Mesothelial cell of epicardium (in vitro differentiated cells): ENCODE measurements around the gene ENTPD6. TPM values are rescaled to one million over a fixed set of nuclear protein-coding genes. Genes with fewer than 3 reads are reported as not detected.

Source experiments
- DNase-seq, 2 experiments: peaks; one replicate each; pipeline ENCODE4 v3.0.0; 2021; ENCODE audit warnings: low spot score in 2 of 2; ENCODE audit not compliant: unreplicated experiment in 2 of 2
- H3K27ac Mint-ChIP-seq: 2 replicates; pipeline ENCODE4 v1.8.0; 2021; ENCODE audit warnings: mixed read lengths
- H3K27me3 Mint-ChIP-seq: 2 replicates; pipeline ENCODE4 v1.8.0; 2021; ENCODE audit warnings: low read depth, mixed read lengths
- H3K36me3 Mint-ChIP-seq: 2 replicates; pipeline ENCODE4 v1.8.0; 2021; ENCODE audit warnings: mixed read lengths
- H3K4me1 Mint-ChIP-seq: 2 replicates; pipeline ENCODE4 v1.8.0; 2021; ENCODE audit warnings: mixed read lengths
- H3K4me3 Mint-ChIP-seq: 2 replicates; pipeline ENCODE4 v1.8.0; 2021; ENCODE audit warnings: mild to moderate bottlenecking, moderate library complexity, mixed read lengths
- H3K9me3 Mint-ChIP-seq: 2 replicates; pipeline ENCODE4 v1.8.0; 2021; ENCODE audit warnings: mixed read lengths
- total RNA-seq: library from RNA; stranded (reverse); gene quantifications from 3 replicates; pipeline ENCODE4 v1.2.1, GENCODE V29; 2021
- TF ChIP-seq, protein P1 (sequence below): fragments of 200-600 bp; sonication (generic); IDR thresholded peaks from one replicate; pipeline ENCODE4 v1.5.0; 2021; ENCODE audit warnings: antibody characterized with exemption; ENCODE audit not compliant: unreplicated experiment

The ENTPD6 gene
- total RNA-seq, 1 donor from 2014 or later, result 59.3 TPM

DNA sequence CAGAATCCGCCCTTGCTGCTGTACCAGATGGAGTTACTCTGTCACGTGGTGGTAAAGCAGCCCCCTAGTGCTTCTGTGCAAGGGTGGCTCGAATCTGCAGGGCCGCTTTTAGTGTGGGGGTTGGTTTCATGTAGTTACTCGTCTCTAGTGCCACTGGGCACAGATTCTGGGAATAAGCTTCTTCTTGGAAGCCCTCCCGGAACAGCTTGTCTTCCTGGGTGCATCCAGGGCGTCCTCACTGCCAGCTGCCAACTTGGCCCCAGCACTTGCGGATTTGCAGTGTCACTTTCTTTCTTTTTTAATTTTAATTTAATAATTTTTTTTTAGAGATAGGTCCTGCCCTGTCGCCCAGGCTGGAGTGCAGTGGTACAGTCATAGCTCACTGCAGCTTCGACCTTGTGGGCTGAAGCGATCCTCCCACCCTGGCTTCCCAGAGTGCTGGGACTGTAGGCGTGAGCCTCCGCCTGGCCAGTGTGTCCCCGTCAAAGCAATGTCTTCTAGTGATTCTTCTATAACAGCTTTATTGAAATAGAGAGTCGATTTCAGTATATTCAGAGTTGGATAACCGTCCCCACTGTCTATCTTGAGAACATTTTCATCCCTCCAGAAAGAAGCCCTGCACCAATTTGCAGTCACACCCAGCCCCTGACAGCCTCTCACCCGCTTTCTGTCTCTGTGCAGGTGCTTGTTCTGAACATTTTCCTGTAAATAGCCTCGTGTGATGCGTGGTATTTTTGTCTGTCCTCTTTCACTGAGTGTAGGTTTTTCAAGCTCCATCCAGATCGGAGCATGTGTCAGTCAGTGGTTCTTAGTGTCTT, 78.2 kb downstream of the ENTPD6 start:
- no peaks in the 10 kb centered on the region for H3K4me1 Mint-ChIP-seq
- H3K27me3 Mint-ChIP-seq, result no peaks in the 10 kb centered on the region
- DNase-seq, result no peak
- H3K9me3 Mint-ChIP-seq, result no peaks in the 10 kb centered on the region
- H3K36me3 Mint-ChIP-seq, result peaks cover 29% of the 10 kb centered on the region
- H3K4me3 Mint-ChIP-seq, result no peak overlapping the region
- TF ChIP-seq, protein P1, sequence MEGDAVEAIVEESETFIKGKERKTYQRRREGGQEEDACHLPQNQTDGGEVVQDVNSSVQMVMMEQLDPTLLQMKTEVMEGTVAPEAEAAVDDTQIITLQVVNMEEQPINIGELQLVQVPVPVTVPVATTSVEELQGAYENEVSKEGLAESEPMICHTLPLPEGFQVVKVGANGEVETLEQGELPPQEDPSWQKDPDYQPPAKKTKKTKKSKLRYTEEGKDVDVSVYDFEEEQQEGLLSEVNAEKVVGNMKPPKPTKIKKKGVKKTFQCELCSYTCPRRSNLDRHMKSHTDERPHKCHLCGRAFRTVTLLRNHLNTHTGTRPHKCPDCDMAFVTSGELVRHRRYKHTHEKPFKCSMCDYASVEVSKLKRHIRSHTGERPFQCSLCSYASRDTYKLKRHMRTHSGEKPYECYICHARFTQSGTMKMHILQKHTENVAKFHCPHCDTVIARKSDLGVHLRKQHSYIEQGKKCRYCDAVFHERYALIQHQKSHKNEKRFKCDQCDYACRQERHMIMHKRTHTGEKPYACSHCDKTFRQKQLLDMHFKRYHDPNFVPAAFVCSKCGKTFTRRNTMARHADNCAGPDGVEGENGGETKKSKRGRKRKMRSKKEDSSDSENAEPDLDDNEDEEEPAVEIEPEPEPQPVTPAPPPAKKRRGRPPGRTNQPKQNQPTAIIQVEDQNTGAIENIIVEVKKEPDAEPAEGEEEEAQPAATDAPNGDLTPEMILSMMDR, result no peak
- no peak overlapping the region for H3K27ac Mint-ChIP-seq

- H3K36me3 Mint-ChIP-seq, result peaks cover 23% of the 10 kb centered on the region
- H3K9me3 Mint-ChIP-seq, result no peaks in the 10 kb centered on the region
- H3K27me3 Mint-ChIP-seq, result no peaks in the 10 kb centered on the region
- no peaks in the 10 kb centered on the region for H3K4me1 Mint-ChIP-seq
- no peak overlapping the region for H3K27ac Mint-ChIP-seq
- DNase-seq, result peak in 1 of 2 experiments; percentile 16
- TF ChIP-seq, protein P1, result no peak
- no peak overlapping the region for H3K4me3 Mint-ChIP-seq
These were observed 79.0 kb downstream of the ENTPD6 start for GRCh38 chr20:25274481-25274880.

- Mint-ChIP-seq H3K9me3 (no peaks in the 10 kb centered on the region), H3K36me3 (peaks cover 20% of the 10 kb centered on the region), H3K4me1 (no peaks in the 10 kb centered on the region), H3K27ac (no peak overlapping the region), H3K4me3 (no peak overlapping the region), H3K27me3 (no peaks in the 10 kb centered on the region)
- DNase-seq, result peak in 1 of 2 experiments; percentile 14
- TF ChIP-seq, protein P1, result no peak
These were observed 79.6 kb downstream of the ENTPD6 start for GRCh38 chr20:25274891-25275812.

DNA sequence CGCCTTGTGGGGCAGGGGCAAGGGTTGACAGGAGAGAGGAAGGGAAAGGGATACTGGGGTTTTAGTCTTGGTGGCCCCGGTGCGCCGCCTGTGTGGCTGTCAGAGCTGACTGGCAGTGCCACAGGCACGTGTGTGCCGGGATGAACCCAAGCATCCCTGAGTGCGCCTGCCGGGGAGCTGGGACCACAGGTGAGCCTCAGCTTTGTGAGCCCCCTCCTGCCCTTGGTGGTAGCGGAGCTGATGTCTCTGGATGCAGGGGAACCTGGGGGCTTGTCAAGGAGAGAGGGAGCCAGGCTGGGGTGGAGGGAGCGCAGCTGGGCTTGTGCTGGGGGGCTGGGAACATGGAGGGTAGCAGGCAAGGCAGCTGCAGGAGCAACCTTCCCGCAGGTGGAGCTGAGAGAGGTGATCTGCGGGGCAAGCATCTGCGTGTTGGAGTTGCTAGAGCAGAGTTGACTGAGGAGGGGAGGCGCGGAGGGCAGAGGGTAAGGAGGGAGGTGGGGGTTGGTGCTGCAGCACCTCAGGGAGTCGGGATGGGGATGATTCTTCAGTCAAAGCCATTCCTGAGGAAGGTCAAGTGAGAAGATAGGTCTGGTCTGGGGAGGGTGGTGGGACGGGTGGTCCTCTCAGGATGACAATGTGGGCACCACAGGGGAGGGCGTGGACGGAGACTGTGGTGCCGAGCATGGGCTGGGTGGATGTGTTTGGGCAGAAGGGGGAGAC, 80.5 kb downstream of the ENTPD6 start:
- DNase-seq, result peak in 1 of 2 experiments; percentile 16
- Mint-ChIP-seq H3K36me3 (peaks cover 20% of the 10 kb centered on the region), H3K9me3 (no peaks in the 10 kb centered on the region), H3K27me3 (no peaks in the 10 kb centered on the region), H3K4me1 (no peaks in the 10 kb centered on the region), H3K27ac (no peak overlapping the region), H3K4me3 (no peak overlapping the region)
- TF ChIP-seq, protein P1, result no peak

Other genes with a start within 250 kb of the ENTPD6 start
- gene CST7, start 246.4 kb upstream of the ENTPD6 start, total RNA-seq, result not detected in 3 replicates
- 77.4 to 78.2 TPM (median 78.0 TPM) in 3 replicates for gene APMAP, start 203.0 kb upstream of the ENTPD6 start, total RNA-seq
- 4.0 to 5.2 TPM (median 4.8 TPM) in 3 replicates for gene ACSS1, start 137.6 kb upstream of the ENTPD6 start, total RNA-seq
- not detected in 3 replicates for gene VSX1, start 113.6 kb upstream of the ENTPD6 start, total RNA-seq
- gene PYGB, start 52.4 kb downstream of the ENTPD6 start, total RNA-seq, result 46.6 to 48.0 TPM (median 47.4 TPM) in 3 replicates
- gene ABHD12, start 195.1 kb downstream of the ENTPD6 start, total RNA-seq, result 47.1 to 58.0 TPM (median 51.7 TPM) in 3 replicates
- gene GINS1, start 212.0 kb downstream of the ENTPD6 start, total RNA-seq, result 13.7 to 15.5 TPM (median 13.7 TPM) in 3 replicates